Measurements from ENCODE around the gene DCAF15.

Gene DCAF15

DNA sequence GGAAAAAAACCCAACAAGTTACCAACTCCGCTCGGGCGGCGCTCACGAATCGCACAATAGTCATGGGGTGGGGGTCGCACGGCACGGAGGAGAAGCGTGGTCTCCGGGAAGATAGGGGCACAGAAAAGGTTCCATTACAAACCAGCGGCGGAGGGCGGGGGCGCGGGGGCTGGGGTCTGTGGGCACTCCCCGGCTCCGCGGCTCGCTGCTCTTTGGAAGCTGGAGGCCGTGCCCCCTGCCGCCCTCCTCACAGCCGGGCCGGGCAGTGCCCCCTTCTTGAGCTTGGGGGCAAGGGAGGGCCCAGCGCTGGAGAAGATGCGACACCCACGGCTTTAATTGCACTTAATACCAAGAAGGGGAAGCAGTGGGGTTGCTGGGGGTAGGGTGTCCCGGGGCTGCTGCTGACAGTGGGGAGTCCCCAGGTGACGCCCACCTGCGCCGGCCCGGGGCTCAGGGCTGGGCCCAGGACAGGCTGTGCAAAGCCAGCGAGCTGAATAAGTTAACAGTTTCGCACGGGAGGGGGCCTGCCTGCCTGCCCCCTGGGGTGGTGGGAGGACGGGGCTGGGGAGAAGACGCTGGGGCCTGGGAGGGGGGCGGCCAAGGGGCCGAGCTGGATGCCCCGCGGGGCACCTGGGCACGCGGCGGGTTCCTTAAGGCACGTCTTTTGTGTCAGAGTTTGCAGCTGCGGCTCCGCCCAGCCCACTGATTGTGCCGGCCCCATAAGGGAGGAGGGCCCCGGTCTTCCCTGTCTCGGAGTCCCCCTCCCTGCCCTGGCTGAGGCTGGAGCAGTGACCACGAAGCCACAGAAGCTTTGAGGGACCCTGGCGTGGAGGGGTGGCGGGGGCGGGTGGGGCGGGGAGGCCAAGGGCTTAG, 9.8 kb downstream of the DCAF15 start:
- TF ChIP-seq ZNF274 (IDR thresholded peaks at IDR 0.05; ENCODE audit: low read depth, low read length): no peak
- TF ChIP-seq YY1 (IDR thresholded peaks at IDR 0.05; ENCODE audit: insufficient read depth, insufficient read length): no peak
- TF ChIP-seq SUZ12 (IDR thresholded peaks at IDR 0.05; ENCODE audit: extremely low read depth, insufficient read depth, insufficient read length): no peak
- no peak for DNase-seq (ENCODE audit: low read depth, low spot score)
- Histone ChIP-seq H3K9ac (ENCODE audit: insufficient read length, low read depth) (no peak overlapping the region), H3K4me1 (ENCODE audit: insufficient read depth, insufficient read length) (peaks cover 22% of the 10 kb centered on the region), H3K4me3 (ENCODE audit: insufficient read length, low read depth) (no peak overlapping the region), H3K9me3 (ENCODE audit: insufficient read depth, low read length) (no peaks in the 10 kb centered on the region), H3K36me3 (ENCODE audit: insufficient read depth, insufficient read length, low read length) (peaks cover 88% of the 10 kb centered on the region), H3K27me3 (ENCODE audit: insufficient read depth, insufficient read length) (no peaks in the 10 kb centered on the region)

DNA sequence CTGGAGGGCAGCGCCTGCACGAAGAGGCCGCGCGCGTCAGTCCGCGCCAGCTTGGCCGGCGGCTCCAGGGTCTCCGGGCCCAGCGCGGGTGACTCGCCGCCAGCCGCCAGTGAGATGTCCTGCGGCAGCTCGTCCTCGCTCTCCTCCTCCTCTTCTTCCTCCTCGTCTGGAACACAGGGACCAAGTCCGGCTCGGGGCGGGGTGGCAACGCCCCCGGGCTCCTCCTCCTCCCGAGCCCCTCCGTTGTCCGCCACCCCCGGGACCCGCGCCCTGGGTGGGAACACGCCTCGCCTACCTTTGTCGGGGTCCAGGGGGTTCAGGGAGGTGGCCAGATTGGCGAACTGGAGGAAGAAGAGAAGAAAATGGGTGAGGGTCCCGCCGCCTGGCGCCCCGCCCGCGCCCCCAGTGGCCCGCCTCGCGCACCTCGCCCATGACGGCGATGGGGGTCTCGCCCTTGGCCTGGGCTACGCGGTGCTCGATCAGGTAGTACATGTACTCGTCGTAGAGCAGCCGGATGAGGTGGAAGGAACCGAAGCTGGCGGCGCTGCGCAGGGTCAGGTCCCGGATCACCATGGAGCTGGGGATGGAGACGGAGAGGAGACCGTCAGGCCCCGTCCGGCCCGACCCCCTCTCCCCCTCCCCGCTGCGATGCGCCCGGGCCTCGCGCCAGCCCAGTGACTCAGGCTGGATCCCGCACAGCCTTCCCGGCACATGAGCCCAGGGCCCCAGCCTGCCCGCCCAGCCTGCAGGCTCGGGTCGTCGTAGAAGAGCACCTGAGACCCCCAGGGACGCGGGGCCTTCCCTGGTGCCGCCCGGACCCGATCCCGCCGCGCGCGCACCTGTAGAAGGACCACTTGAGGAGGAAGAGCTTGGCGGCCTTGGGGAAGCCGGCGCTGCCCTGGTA, 10.6 kb downstream of the DCAF15 start:
- peaks cover 86% of the 10 kb centered on the region for H3K36me3 ChIP-seq (ENCODE audit: insufficient read depth, insufficient read length, low read length)
- H3K27me3 ChIP-seq (ENCODE audit: insufficient read depth, insufficient read length): no peaks in the 10 kb centered on the region
- H3K4me1 ChIP-seq (ENCODE audit: insufficient read depth, insufficient read length): peaks cover 22% of the 10 kb centered on the region
- no peak for DNase-seq (ENCODE audit: low read depth, low spot score)
- no peak overlapping the region for H3K9ac ChIP-seq (ENCODE audit: insufficient read length, low read depth)
- H3K9me3 ChIP-seq (ENCODE audit: insufficient read depth, low read length): no peaks in the 10 kb centered on the region
- H3K4me3 ChIP-seq (ENCODE audit: insufficient read length, low read depth): no peak overlapping the region
- TF ChIP-seq YY1 (IDR thresholded peaks at IDR 0.05; ENCODE audit: insufficient read depth, insufficient read length) (no peak), SUZ12 (IDR thresholded peaks at IDR 0.05; ENCODE audit: extremely low read depth, insufficient read depth, insufficient read length) (no peak), ZNF274 (IDR thresholded peaks at IDR 0.05; ENCODE audit: low read depth, low read length) (no peak)

DNA sequence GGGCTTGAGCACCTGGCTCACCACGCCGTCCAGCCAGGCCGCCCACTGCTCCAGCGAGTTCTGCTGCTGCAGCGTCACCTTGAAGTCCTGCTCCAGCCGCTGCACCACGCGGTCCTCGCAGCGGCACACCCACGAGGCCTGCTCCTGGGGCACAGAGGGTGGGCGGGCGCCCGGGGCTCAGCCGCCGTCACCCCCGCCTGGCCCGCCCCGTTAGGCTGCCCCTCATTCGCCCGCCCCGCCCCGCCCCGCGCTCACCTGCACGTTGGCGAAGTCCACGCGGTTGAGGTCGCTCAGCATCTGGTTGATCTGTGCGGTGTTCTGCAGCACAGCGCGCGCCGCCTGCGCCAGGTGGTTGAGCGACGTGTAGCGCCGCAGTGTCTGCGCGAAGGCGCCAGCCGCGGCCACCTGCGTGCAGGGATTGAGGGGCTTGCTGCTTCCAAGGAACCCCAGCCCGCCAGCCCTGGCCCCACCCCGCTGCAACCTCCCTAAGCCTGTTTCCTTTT, 11.3 kb downstream of the DCAF15 start:
- no peak overlapping the region for H3K4me3 ChIP-seq (ENCODE audit: insufficient read length, low read depth)
- H3K4me1 ChIP-seq (ENCODE audit: insufficient read depth, insufficient read length): peaks cover 22% of the 10 kb centered on the region
- TF ChIP-seq ZNF274 (IDR thresholded peaks at IDR 0.05; ENCODE audit: low read depth, low read length): no peak
- TF ChIP-seq YY1 (IDR thresholded peaks at IDR 0.05; ENCODE audit: insufficient read depth, insufficient read length): no peak
- no peak for TF ChIP-seq SUZ12 (IDR thresholded peaks at IDR 0.05; ENCODE audit: extremely low read depth, insufficient read depth, insufficient read length)
- DNase-seq (ENCODE audit: low read depth, low spot score): no peak
- no peaks in the 10 kb centered on the region for H3K27me3 ChIP-seq (ENCODE audit: insufficient read depth, insufficient read length)
- no peaks in the 10 kb centered on the region for H3K9me3 ChIP-seq (ENCODE audit: insufficient read depth, low read length)
- peaks cover 86% of the 10 kb centered on the region for H3K36me3 ChIP-seq (ENCODE audit: insufficient read depth, insufficient read length, low read length)
- H3K9ac ChIP-seq (ENCODE audit: insufficient read length, low read depth): no peak overlapping the region

DNA sequence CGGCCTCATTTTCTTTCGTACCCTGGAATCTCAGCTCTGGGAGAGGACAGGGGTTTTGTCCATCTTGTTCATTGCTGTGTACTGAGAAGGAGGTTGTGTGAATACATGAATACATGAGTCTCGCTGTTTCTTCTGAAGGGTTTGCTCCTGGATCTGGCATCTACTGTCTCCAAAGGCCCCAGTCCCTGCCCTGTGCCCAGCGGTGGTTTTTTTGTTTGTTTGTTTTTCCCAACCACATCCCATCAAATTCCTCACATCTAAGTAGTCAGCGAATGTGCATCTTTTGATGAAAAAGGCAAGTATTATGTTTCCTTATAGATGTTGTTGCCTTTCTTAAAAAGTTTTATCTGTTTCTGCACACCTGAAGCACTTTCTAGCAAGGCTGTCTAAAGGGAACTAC, 12.5 kb downstream of the DCAF15 start:
- no peak for TF ChIP-seq ZNF274 (IDR thresholded peaks at IDR 0.05; ENCODE audit: low read depth, low read length)
- TF ChIP-seq YY1 (IDR thresholded peaks at IDR 0.05; ENCODE audit: insufficient read depth, insufficient read length): no peak
- TF ChIP-seq SUZ12 (IDR thresholded peaks at IDR 0.05; ENCODE audit: extremely low read depth, insufficient read depth, insufficient read length): no peak
- Histone ChIP-seq H3K9ac (ENCODE audit: insufficient read length, low read depth) (no peak overlapping the region), H3K27me3 (ENCODE audit: insufficient read depth, insufficient read length) (no peaks in the 10 kb centered on the region), H3K4me3 (ENCODE audit: insufficient read length, low read depth) (no peak overlapping the region), H3K9me3 (ENCODE audit: insufficient read depth, low read length) (no peaks in the 10 kb centered on the region), H3K4me1 (ENCODE audit: insufficient read depth, insufficient read length) (peaks cover 19% of the 10 kb centered on the region), H3K36me3 (ENCODE audit: insufficient read depth, insufficient read length, low read length) (peaks cover 85% of the 10 kb centered on the region)
- no peak for DNase-seq (ENCODE audit: low read depth, low spot score)

DNA sequence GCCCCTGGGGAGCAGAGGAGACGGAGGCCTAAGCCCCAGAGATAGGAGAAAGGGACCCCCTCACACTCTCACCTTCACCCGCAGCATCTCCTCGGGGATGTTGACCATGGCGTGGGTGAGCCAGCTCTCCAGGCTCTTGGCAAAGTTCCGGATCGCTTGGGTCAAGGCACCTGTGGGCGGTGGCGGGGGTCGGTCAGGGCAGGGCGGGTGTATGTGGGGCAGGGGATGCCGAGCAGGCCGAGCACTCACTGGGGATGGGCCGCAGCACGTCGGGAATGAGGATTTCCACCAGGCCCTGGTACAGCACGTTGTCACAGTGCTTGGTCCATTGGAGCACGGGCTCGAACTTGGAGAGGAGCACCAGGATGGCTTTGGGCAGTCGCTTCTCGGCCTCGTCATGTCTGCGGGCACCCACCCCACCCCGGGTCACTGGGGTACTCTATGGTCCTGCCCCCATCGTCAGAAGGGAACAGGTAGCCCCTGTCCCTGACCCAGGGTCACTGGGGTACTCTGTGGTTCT, 13.1 kb downstream of the DCAF15 start:
- no peak overlapping the region for H3K4me3 ChIP-seq (ENCODE audit: insufficient read length, low read depth)
- no peak for DNase-seq (ENCODE audit: low read depth, low spot score)
- H3K4me1 ChIP-seq (ENCODE audit: insufficient read depth, insufficient read length): peaks cover 18% of the 10 kb centered on the region
- H3K36me3 ChIP-seq (ENCODE audit: insufficient read depth, insufficient read length, low read length): peaks cover 80% of the 10 kb centered on the region
- H3K9me3 ChIP-seq (ENCODE audit: insufficient read depth, low read length): no peaks in the 10 kb centered on the region
- H3K27me3 ChIP-seq (ENCODE audit: insufficient read depth, insufficient read length): no peaks in the 10 kb centered on the region
- TF ChIP-seq ZNF274 (IDR thresholded peaks at IDR 0.05; ENCODE audit: low read depth, low read length) (no peak), YY1 (IDR thresholded peaks at IDR 0.05; ENCODE audit: insufficient read depth, insufficient read length) (no peak)
- H3K9ac ChIP-seq (ENCODE audit: insufficient read length, low read depth): no peak overlapping the region

DNA sequence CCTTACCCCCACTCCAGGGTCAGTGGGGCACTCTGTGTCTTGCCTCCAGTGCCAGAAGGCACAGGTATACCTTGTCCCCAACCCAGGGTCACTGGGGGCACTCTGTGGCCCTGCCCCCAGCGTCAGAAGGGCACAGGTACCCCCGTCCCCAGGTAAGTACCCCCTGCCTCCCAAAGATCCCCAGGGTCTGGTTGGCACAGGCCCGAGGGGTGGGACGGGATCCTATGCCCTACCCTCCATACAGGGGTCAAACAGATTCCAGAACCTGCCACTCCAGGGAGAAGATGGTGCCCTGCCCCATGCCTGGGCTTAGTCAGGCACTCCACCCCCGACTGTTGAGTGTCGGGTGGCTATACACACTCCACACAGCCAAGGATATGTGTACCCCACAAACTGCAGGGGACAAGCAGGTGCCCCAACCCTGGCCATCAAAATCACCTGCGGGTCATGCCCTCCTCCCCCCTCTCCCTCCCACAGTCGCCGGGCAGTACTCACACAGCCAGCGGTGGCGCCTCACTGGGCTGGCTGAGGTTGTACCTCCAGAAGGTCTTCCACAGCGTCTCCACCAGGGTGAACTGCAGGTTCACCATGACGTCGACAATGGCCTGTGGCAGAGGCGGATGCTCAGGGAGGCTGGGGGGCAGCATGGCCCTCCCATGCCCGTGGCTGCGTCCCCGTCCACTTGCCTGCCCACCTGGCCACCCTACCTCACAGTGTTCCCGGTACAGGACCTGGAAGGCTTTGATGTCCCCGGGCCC, 13.8 kb downstream of the DCAF15 start:
- TF ChIP-seq YY1 (IDR thresholded peaks at IDR 0.05; ENCODE audit: insufficient read depth, insufficient read length) (no peak), SUZ12 (IDR thresholded peaks at IDR 0.05; ENCODE audit: extremely low read depth, insufficient read depth, insufficient read length) (no peak), ZNF274 (IDR thresholded peaks at IDR 0.05; ENCODE audit: low read depth, low read length) (no peak)
- Histone ChIP-seq H3K36me3 (ENCODE audit: insufficient read depth, insufficient read length, low read length) (peaks cover 74% of the 10 kb centered on the region), H3K9me3 (ENCODE audit: insufficient read depth, low read length) (no peaks in the 10 kb centered on the region), H3K4me3 (ENCODE audit: insufficient read length, low read depth) (no peak overlapping the region), H3K9ac (ENCODE audit: insufficient read length, low read depth) (no peak overlapping the region), H3K4me1 (ENCODE audit: insufficient read depth, insufficient read length) (peaks cover 15% of the 10 kb centered on the region), H3K27me3 (ENCODE audit: insufficient read depth, insufficient read length) (no peaks in the 10 kb centered on the region)
- no peak for DNase-seq (ENCODE audit: low read depth, low spot score)

Measured in NT2/D1 (cell line).